Colonic mucosa (tissue), 4 donors: ENCODE measurements around the gene GPC5. TPM values are rescaled to one million over a fixed set of nuclear protein-coding genes. Genes with fewer than 3 reads are reported as not detected.
"Not testable (repeated sequence)": the region's sequence is repeated elsewhere in the genome, so short reads cannot be mapped to it uniquely, and the experiment has no call there.

Experiments
- DNase-seq: peaks from one replicate; pipeline ENCODE4 v3.0.0-alpha.2; 2020
- H3K27ac ChIP-seq: fragments of 200-600 bp; one replicate; pipeline ENCODE4 v1.8.0; 2021
- H3K27me3 ChIP-seq: fragments of 200-600 bp; one replicate; pipeline ENCODE4 v1.8.0; 2021
- H3K36me3 ChIP-seq: fragments of 200-600 bp; one replicate; pipeline ENCODE4 v1.8.0; 2021
- H3K4me1 ChIP-seq: fragments of 200-600 bp; one replicate; pipeline ENCODE4 v1.8.0; 2021; ENCODE audit warnings: mild to moderate bottlenecking
- H3K4me3 ChIP-seq: fragments of 200-600 bp; one replicate; pipeline ENCODE4 v1.8.0; 2021
- H3K9ac ChIP-seq, 2 donors: one replicate each; pipeline ENCODE4 v1.7.0; 2013; ENCODE audit warnings: control low read depth in 2 of 2, low read depth in 2 of 2, low read length in 2 of 2
- H3K9me3 ChIP-seq: fragments of 200-600 bp; one replicate; pipeline ENCODE4 v1.8.0; 2021
- intact Hi-C: fragments of 100-400 bp; cut with DNase I; formaldehyde crosslinking; loops from one replicate; pipeline ENCODE4 v1.14.1; 2022
- total RNA-seq, 2 donors: library from RNA; stranded (reverse); fragmentation: NEBNext Ultra II Directional in 1 of 2; extraction: Animal tissue kit (Norgen Biotek cat#: 25700) in 1 of 2; gene quantifications; one replicate each; pipeline ENCODE4 v1.2.1, GENCODE V29; 2021
- TF ChIP-seq, protein P1 (sequence below): fragments of 200-600 bp; IDR thresholded peaks from one replicate; pipeline ENCODE4 v1.8.0; 2022; ENCODE audit warnings: antibody characterized with exemption, mild to moderate bottlenecking
- donor health status: healthy.
- donor health status: DM: no; HTN: no; CAD: no.
- donor health status: DM: no; HTN: no; CAD: no.

GPC5 gene
- total RNA-seq, 2 donors from 2014 or later = 0.42 TPM; not detected in 1

DNA sequence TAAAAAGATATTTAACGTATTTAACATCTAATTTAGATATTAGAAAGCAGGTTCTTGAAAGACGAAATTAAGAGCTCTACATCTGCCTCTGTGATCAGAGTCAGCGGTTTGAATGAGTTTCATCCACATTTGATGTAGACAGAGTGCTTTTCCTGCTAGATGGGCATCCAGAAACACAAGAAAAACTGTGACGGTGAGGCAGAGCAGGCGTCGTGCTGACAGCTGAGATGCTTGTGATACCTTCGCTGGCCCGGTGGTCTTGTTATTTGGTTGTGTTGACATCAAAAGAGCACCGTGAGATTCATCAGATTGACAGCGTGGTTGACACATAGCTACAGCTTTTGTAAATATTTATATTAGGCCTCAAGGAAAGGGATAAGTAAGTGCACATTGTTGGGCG, 399.1 kb downstream of the GPC5 start:
- no peak for DNase-seq
- Histone ChIP-seq H3K9ac (no peak overlapping the region), H3K36me3 (no peaks in the 10 kb centered on the region), H3K27ac (no peak overlapping the region), H3K4me3 (no peak overlapping the region), H3K4me1 (no peaks in the 10 kb centered on the region), H3K9me3 (no peaks in the 10 kb centered on the region), H3K27me3 (no peaks in the 10 kb centered on the region)
- TF ChIP-seq, protein P1, sequence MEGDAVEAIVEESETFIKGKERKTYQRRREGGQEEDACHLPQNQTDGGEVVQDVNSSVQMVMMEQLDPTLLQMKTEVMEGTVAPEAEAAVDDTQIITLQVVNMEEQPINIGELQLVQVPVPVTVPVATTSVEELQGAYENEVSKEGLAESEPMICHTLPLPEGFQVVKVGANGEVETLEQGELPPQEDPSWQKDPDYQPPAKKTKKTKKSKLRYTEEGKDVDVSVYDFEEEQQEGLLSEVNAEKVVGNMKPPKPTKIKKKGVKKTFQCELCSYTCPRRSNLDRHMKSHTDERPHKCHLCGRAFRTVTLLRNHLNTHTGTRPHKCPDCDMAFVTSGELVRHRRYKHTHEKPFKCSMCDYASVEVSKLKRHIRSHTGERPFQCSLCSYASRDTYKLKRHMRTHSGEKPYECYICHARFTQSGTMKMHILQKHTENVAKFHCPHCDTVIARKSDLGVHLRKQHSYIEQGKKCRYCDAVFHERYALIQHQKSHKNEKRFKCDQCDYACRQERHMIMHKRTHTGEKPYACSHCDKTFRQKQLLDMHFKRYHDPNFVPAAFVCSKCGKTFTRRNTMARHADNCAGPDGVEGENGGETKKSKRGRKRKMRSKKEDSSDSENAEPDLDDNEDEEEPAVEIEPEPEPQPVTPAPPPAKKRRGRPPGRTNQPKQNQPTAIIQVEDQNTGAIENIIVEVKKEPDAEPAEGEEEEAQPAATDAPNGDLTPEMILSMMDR = no peak
- intact Hi-C loops = no loop called here

DNA sequence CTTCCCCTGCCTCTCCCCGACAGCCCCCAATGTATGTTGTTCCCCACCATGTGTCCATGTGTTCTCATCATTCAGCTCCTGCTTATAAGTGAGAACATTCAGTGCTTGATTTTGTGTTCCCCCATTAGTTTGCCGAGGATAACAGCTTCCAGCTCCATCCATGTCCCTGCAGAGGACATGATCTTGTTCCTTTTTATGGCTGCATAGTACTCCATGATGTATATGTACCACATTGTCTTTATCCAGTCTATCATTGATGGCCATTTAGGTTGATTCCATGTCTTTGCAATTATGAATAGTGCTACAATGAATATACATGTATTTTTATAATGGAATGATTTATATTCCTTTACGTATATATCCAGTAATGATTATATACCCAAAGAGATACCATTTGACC, 399.9 kb downstream of the GPC5 start:
- H3K27me3 ChIP-seq, H3K9me3 ChIP-seq, H3K4me3 ChIP-seq, DNase-seq, H3K4me1 ChIP-seq, H3K9ac ChIP-seq, H3K27ac ChIP-seq, H3K36me3 ChIP-seq, intact Hi-C loops: not testable (repeated sequence)

GRCh38 chr13:91801772-91802171, 403.4 kb downstream of the GPC5 start:
- H3K36me3 ChIP-seq, DNase-seq, intact Hi-C loops: not testable (repeated sequence)

DNA sequence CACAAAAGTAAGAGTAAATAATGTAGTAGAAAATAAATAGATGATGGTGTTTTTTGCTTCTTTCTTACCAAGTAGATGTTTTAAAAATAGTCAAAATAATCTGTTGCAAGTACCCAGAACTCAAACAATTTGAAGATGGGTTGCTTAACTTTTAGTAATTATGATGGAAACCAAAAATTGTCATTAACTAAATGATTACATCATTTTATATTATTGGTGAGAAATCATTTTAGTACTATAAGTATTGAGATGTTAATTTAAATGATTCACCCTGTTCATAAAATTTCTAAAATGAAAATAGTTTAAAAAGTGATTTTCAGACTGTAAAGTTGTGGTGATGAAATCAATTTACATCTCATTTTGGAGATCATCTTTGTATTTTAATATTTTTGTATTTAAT, 404.5 kb downstream of the GPC5 start:
- Histone ChIP-seq H3K9me3 (no peaks in the 10 kb centered on the region), H3K36me3 (no peaks in the 10 kb centered on the region), H3K4me3 (no peak overlapping the region), H3K27me3 (no peaks in the 10 kb centered on the region), H3K9ac (no peak overlapping the region), H3K4me1 (no peaks in the 10 kb centered on the region), H3K27ac (no peak overlapping the region)
- no peak for DNase-seq
- intact Hi-C loops = no loop called here
- TF ChIP-seq, protein P1 = no peak

More at GRCh38 chr13:91801772-91802171, 403.4 kb downstream of the GPC5 start:
- H3K9me3 ChIP-seq, H3K4me1 ChIP-seq, H3K4me3 ChIP-seq, H3K9ac ChIP-seq, H3K27ac ChIP-seq, H3K27me3 ChIP-seq: not testable (repeated sequence)

DNA sequence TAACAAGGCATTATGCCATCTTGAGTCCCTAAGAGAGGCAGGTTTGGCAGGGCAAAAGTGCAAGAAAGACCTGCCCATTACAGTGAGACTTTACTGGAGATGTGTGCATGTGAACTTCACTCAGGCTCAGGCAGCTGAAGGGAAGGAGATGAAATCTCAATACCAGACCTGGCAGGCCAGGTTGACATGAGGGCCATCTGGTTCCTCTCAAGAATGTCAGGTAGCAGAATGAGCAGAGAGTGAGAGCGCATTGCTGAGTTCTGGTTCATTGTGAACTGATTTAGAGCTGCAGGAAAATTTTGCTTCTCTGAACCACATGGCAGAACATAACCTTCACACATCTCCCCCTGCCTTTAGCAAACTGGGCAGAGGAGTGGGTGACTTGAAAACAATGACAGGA, 406.3 kb downstream of the GPC5 start:
- intact Hi-C loops = no loop called here

DNA sequence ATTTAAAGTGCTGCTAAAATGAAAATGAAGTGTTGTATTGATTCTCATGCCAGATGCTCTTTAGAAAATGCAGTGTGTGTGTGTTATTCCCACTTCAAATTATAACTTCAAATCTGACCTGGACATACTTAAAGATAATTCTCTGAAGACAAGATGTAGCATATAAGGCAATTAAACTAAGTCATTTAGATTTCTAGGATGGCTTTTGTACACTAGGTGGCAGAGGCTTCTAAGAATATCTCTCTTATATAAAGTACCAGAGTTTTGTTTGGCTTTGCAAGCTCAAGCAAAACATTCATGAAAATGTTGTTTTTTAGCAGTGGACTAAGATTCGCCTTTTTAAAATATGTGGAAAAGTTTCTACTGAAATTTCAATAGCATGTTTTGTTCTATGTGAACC, 407.2 kb downstream of the GPC5 start:
- Histone ChIP-seq H3K9ac (no peak overlapping the region), H3K4me3 (no peak overlapping the region), H3K27me3 (no peaks in the 10 kb centered on the region), H3K9me3 (no peaks in the 10 kb centered on the region), H3K27ac (no peak overlapping the region), H3K4me1 (no peaks in the 10 kb centered on the region), H3K36me3 (no peaks in the 10 kb centered on the region)
- DNase-seq = no peak
- intact Hi-C loops = no loop called here
- TF ChIP-seq, protein P1 = no peak

More for the DNA sequence above, 406.3 kb downstream of the GPC5 start:
- no peaks in the 10 kb centered on the region for H3K36me3 ChIP-seq
- DNase-seq = no peak
- H3K9me3 ChIP-seq = no peaks in the 10 kb centered on the region
- no peaks in the 10 kb centered on the region for H3K4me1 ChIP-seq
- no peak overlapping the region for H3K4me3 ChIP-seq
- no peak overlapping the region for H3K27ac ChIP-seq
- TF ChIP-seq, protein P1 = no peak
- H3K9ac ChIP-seq = no peak overlapping the region
- H3K27me3 ChIP-seq = no peaks in the 10 kb centered on the region

GRCh38 chr13:91809161-91809560, 410.7 kb downstream of the GPC5 start:
- Histone ChIP-seq H3K27me3 (no peaks in the 10 kb centered on the region), H3K27ac (no peak overlapping the region), H3K36me3 (no peaks in the 10 kb centered on the region), H3K4me1 (no peaks in the 10 kb centered on the region), H3K9ac (no peak overlapping the region), H3K4me3 (no peak overlapping the region), H3K9me3 (no peaks in the 10 kb centered on the region)
- no peak for DNase-seq
- intact Hi-C loops = no loop called here
- TF ChIP-seq, protein P1 = no peak
